IgD-negative memory B cell (primary cell): ENCODE data around the gene DDX54. TPM values are rescaled to one million over a fixed set of nuclear protein-coding genes. Genes with fewer than 3 reads are reported as not detected.

Source experiments
- H3K27ac Mint-ChIP-seq, 3 donors: one replicate each; pipeline ENCODE4 v1.8.0; 2020 to 2022; ENCODE audit warnings: mild to moderate bottlenecking in 3 of 3, mixed read lengths in 3 of 3, moderate library complexity in 1 of 3
- H3K27me3 Mint-ChIP-seq: one replicate; pipeline ENCODE4 v1.8.0; 2021; ENCODE audit warnings: mixed read lengths
- H3K36me3 Mint-ChIP-seq: one replicate; pipeline ENCODE4 v1.8.0; 2020; ENCODE audit warnings: mild to moderate bottlenecking, mixed read lengths
- H3K4me1 Mint-ChIP-seq, 3 donors: one replicate each; pipeline ENCODE4 v1.8.0; 2020 to 2022; ENCODE audit warnings: mixed read lengths in 3 of 3, mild to moderate bottlenecking in 1 of 3
- H3K4me3 Mint-ChIP-seq, 4 donors: one replicate each; pipeline ENCODE4 v1.8.0; 2020 to 2022; ENCODE audit warnings: mild to moderate bottlenecking in 4 of 4, mixed read lengths in 4 of 4, moderate library complexity in 3 of 4
- H3K9me3 Mint-ChIP-seq, 3 donors: one replicate each; pipeline ENCODE4 v1.8.0; 2020 to 2021; ENCODE audit warnings: mixed read lengths in 3 of 3, mild to moderate bottlenecking in 1 of 3
- polyA plus RNA-seq: library from polyadenylated mRNA; unstranded; fragments of 300-500 nt; fragmentation: Illumina TruSeq; gene quantifications from one replicate; pipeline ENCODE4 v1.2.3, GENCODE V29; 2021

Gene DDX54
- polyA plus RNA-seq, 1 donor from 2014 or later: 34.2 TPM

DNA sequence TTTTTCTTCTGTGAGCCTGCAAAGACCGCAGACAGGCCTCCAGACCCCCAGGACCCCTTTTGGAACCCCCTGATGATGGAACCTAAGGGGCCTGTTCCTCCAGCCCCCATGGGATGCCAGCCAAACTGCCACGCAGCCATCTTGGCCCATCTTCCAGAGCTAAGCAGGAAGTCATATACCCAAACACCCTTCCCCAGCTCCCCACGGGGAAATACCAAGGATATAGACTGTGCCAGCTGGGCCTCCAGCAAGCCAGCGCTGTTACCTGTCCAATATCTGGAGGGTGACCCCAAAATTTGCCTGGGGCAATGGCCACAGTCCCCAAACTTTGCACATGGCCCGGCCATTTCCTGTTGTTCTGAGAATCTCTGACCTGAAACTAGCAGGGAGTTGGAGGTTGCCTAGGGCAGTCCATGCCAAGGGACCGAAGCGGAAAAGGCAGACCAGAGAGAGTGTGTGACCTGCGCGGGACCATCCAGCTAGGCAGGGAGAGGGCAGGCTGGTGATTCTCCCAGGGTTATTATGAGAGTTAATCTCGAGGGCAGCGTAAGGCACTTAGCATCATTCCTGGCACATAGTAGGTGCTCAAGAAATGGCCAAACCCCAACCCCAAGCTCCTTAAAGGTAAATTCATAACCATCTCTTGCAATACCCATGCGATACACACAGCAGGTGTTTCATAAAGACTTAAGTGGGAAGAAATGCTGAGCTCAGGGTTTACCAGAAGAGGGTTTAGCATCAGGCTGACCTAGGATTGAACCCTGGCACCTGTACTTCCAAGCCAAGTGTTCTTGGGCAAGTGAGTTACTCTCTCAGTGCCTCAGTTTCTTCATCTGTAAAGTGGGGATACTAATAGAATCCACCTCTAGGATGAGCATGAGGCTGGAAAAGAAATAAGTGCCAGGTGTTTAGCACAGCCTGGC, 47.2 kb downstream of the DDX54 start:
- Mint-ChIP-seq H3K27ac (no peak overlapping the region), H3K36me3 (no peaks in the 10 kb centered on the region), H3K9me3 (peaks cover 0 to 1% (median 0%) of the 10 kb centered on the region in 3 donors), H3K4me1 (peaks cover 6 to 12% (median 7%) of the 10 kb centered on the region in 3 donors), H3K4me3 (no peak overlapping the region), H3K27me3 (peaks cover 13% of the 10 kb centered on the region)

DNA sequence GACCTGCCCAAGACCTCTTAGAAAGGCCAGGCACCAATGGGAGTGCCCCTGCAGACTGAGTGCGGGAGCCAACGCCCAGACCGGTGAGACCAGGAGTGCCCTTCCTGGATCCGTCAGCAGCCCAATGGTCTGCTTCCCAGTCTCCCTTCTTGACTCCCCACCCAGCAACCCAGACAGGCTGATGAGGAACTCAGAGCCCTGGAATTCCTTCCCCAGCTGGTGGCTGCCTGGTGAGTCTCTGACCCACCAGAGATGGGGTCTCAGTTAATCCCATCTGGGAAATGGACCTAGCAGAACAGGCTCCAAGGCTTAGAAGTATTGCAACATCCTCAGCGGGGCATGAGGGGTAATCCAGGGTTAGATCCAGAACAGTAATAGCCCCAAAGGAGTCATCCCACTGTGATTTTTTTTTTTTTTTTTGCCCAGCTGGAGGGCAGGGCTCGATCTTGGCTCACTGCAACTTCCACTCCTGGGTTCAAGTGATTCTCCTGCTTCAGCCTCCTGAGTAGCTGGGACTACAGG, 48.2 kb downstream of the DDX54 start:
- H3K9me3 Mint-ChIP-seq: peaks cover 0 to 1% (median 0%) of the 10 kb centered on the region in 3 donors
- no peaks in the 10 kb centered on the region for H3K36me3 Mint-ChIP-seq
- H3K27me3 Mint-ChIP-seq: peaks cover 13% of the 10 kb centered on the region
- peaks cover 4 to 6% (median 4%) of the 10 kb centered on the region in 3 donors for H3K4me1 Mint-ChIP-seq
- H3K4me3 Mint-ChIP-seq: peak overlapping the region in 1 of 4 donors; percentile 75
- H3K27ac Mint-ChIP-seq: no peak overlapping the region

DNA sequence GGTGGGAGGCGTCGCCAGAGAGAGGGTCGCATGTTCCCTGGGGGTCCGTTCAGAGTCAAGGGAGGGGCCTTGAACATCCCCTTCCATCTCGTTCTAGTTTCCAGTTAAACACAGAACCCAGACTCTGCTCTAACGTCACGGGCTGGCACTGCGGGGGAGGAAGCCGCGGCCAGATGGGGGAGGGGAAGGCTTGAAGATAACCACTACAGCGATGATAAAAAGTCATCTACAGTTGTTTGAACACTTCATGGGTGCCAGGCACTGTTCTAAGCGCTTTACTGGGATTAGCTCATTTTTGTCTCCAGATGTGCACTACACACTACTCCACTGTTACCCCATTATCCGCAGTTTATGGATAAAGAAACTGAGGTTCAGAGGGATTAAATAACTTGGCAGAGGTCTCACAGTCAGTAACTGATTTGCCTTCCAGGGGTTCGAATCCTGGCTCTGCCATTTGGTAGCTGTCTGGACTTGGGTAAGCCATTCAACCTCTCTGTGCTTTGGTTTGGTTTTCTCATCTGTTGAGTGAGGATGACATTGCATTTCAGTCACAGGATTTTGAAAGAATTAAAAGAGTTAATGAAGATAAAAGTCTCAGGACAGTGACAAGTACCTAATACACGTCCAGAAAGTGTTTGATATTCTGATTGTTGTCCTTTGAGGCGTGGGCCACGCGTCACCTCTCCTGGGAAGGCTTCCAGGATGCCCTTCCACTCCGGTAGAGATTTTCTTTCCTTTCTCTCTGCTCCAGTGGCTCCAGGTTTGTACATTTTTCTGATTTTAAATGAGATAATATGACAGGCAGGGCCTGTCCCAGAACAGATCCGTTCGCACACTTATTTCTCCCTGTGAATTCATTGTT, 48.9 kb downstream of the DDX54 start:
- peak overlapping the region in 2 of 3 donors; percentile 45 to 53 for H3K27ac Mint-ChIP-seq
- peaks cover 13% of the 10 kb centered on the region for H3K27me3 Mint-ChIP-seq
- H3K4me3 Mint-ChIP-seq: peak overlapping the region; percentile 23 to 75 (median 55)
- peaks cover 4 to 7% (median 6%) of the 10 kb centered on the region in 3 donors for H3K4me1 Mint-ChIP-seq
- H3K9me3 Mint-ChIP-seq: peaks cover 0 to 1% (median 0%) of the 10 kb centered on the region in 3 donors
- H3K36me3 Mint-ChIP-seq: no peaks in the 10 kb centered on the region

DNA sequence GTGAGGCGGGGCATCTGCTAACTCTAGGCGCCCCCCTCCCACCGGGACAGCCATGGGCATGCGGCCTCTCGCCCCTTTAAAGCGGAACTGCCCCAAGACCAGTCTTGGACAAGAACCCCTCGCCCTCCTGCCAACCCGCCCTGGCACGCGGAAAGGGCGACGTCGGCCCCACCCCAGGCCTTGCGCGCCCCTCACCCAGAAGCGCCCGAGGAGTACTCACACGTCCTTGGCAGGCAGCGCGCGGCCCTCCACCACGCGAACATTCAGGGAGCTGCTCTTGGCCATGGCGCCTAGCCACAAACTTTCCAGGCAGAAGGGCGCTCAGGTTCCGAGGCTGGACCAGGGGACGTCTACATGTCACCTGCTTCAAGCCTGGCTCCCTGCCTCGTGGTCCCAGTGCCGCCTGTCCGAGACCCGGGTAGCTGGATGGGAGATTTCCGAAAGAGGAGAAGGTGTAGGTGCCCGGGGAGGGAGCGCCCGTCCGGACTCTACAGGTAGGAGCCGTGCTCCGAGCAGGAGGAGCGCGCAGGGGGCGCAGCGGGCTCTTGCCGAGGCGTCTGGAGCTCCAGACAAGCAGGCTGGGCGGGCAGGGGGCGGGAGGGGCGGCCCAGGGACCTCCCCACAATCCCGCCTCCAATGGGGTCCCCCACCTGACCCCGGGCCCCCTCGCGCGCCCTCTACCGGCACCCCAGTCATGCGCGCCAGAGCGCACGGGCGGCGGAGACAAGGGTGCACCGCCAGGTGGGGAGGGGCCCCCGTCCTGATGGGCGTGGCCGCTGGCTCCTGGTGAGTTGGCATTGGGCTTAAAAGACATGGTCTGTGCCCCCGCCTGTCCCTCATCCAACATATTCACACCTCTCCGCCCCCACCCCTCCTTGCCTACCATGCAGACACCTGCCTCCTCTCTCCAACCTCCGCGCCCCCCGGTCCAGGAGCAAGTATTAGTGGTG, 49.8 kb downstream of the DDX54 start, which contains the start of gene RASAL1:
TSS of gene RASAL1 (minus strand) at position 584 of the 950 bp plus-strand sequence. CDS start at position 285, 299 bp downstream.
- peaks cover 13% of the 10 kb centered on the region for H3K27me3 Mint-ChIP-seq
- H3K27ac Mint-ChIP-seq: peak within 1 kb of the TSS in 2 of 3 donors; percentile 45 to 53
- H3K36me3 Mint-ChIP-seq: no peaks in the 10 kb centered on the region
- peaks cover 5 to 11% (median 6%) of the 10 kb centered on the region in 3 donors for H3K4me1 Mint-ChIP-seq
- peaks cover 0 to 1% (median 0%) of the 10 kb centered on the region in 3 donors for H3K9me3 Mint-ChIP-seq
- H3K4me3 Mint-ChIP-seq: peak within 1 kb of the TSS; percentile 23 to 75 (median 55)

DNA sequence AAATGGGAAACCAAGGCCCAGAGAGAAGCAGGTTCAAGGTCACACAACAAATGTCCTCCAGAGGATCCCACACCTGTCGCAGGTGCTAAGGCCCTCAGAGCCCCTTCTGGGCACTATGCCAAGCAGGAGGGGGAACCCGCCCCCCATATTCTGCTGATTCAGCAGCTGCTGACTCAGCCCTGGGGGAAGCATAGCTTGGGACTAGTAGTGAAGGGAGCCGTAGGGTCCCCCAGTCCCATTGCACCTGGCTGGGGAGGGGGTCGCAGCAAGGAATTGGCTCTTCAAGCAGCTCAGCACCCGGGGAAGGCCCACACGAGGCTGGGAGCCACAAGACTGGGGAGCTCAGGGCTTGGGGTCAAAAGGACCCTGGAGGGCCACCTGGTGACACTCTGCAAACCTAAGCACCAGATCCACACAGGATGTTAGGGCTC, 50.7 kb downstream of the DDX54 start:
- Mint-ChIP-seq H3K9me3 (peaks cover 0 to 1% (median 0%) of the 10 kb centered on the region in 3 donors), H3K27ac (no peak overlapping the region), H3K4me1 (peaks cover 5 to 18% (median 10%) of the 10 kb centered on the region in 3 donors), H3K36me3 (no peaks in the 10 kb centered on the region), H3K4me3 (no peak overlapping the region), H3K27me3 (peaks cover 13% of the 10 kb centered on the region)

DNA sequence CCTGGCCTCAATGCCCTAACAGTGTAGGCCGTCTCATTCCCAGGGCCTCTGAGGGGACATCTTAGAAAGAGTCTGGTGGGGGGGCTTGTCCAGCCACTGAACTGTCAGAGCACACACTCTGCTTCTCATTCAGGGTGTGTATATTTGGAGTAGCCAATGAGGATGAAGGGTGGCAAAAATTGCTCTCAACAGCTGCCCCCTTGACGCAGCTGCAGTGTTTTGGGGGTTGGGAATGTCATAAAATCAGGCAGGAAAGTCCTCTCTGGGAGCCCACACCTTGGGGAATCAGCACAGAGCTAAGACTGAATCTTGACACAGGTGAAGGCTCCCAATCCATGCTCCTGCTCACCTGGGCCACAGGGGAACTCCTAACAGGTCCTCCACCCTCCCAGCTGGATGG, 51.2 kb downstream of the DDX54 start:
- peaks cover 13% of the 10 kb centered on the region for H3K27me3 Mint-ChIP-seq
- peak overlapping the region in 1 of 4 donors; percentile 52 for H3K4me3 Mint-ChIP-seq
- H3K36me3 Mint-ChIP-seq: no peaks in the 10 kb centered on the region
- peaks cover 8 to 22% (median 15%) of the 10 kb centered on the region in 3 donors for H3K4me1 Mint-ChIP-seq
- no peak overlapping the region for H3K27ac Mint-ChIP-seq
- H3K9me3 Mint-ChIP-seq: peaks cover 0 to 1% (median 0%) of the 10 kb centered on the region in 3 donors

DNA sequence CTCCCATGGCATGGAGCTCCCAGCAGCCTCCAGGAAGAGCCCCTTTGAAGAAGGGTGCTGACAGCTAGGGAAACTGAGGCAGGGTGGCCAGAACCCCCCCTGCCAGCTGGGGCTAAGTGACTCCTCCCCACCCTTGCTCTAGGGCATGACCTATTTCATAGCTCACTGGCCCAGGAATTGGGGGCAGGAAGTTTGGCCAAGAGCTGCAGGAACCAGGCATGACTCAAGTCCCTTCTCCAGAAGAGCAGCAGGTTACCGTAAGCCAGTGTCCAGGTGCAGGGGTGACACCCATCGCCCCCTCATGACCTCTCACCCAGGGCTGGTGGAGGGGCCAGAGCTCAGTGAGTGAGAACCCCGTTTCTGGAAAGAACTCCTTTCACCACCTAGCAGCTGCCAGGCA, 51.6 kb downstream of the DDX54 start:
- Mint-ChIP-seq H3K9me3 (peaks cover 0 to 1% (median 0%) of the 10 kb centered on the region in 3 donors), H3K36me3 (no peaks in the 10 kb centered on the region), H3K4me1 (peaks cover 8 to 24% (median 15%) of the 10 kb centered on the region in 3 donors), H3K4me3 (no peak overlapping the region), H3K27ac (no peak overlapping the region), H3K27me3 (peaks cover 13% of the 10 kb centered on the region)

DNA sequence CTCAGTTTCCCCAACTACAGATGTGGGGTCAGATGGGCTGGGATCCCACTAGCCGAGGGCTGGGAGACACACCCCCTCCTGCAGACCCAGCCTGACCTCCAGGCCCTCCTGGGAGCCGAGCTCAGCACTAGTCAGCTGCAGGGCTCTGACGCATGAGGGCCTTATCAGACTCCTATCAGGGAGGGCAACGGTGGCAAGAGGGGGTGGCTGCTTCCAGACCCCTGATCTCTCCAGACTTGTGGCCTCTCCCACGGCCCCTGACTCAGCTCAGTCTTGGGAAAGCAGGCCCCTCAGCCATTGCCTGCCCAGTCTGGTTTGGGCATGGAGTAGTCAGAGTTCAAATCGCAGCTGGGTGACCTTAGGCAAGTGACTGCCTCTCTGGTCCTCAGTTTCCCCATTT, 52.2 kb downstream of the DDX54 start:
- H3K27ac Mint-ChIP-seq: no peak overlapping the region
- no peaks in the 10 kb centered on the region for H3K36me3 Mint-ChIP-seq

DNA sequence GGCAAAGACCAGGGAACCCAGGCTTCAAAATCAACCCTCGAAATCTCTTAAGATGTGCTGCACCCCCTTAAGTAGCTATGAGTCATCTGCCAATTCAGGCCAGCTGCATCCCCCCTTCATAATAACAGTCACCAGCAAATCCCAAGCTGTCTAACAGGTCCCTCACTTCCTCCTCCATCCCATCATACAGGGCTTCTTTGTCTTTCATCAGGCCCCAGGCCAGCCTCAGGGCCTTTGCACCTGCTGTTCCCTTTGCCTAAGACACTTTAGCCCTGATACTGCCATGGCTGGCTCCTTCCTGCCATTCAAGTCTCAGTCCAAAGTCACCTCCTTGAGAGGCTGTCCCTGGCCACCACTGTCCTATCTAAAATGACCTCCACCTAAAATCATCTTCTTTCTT, 53.7 kb downstream of the DDX54 start:
- Mint-ChIP-seq H3K4me3 (peak overlapping the region in 2 of 4 donors; percentile 36 to 50), H3K27ac (peak overlapping the region in 1 of 3 donors; percentile 23), H3K4me1 (peaks cover 8 to 27% (median 14%) of the 10 kb centered on the region in 3 donors), H3K27me3 (peaks cover 11% of the 10 kb centered on the region), H3K36me3 (no peaks in the 10 kb centered on the region), H3K9me3 (peaks cover 0 to 1% (median 0%) of the 10 kb centered on the region in 3 donors)

More for the DNA sequence above, 52.2 kb downstream of the DDX54 start:
- H3K27me3 Mint-ChIP-seq: peaks cover 13% of the 10 kb centered on the region
- H3K4me1 Mint-ChIP-seq: peaks cover 8 to 27% (median 15%) of the 10 kb centered on the region in 3 donors
- peaks cover 0 to 1% (median 0%) of the 10 kb centered on the region in 3 donors for H3K9me3 Mint-ChIP-seq
- H3K4me3 Mint-ChIP-seq: no peak overlapping the region

DNA sequence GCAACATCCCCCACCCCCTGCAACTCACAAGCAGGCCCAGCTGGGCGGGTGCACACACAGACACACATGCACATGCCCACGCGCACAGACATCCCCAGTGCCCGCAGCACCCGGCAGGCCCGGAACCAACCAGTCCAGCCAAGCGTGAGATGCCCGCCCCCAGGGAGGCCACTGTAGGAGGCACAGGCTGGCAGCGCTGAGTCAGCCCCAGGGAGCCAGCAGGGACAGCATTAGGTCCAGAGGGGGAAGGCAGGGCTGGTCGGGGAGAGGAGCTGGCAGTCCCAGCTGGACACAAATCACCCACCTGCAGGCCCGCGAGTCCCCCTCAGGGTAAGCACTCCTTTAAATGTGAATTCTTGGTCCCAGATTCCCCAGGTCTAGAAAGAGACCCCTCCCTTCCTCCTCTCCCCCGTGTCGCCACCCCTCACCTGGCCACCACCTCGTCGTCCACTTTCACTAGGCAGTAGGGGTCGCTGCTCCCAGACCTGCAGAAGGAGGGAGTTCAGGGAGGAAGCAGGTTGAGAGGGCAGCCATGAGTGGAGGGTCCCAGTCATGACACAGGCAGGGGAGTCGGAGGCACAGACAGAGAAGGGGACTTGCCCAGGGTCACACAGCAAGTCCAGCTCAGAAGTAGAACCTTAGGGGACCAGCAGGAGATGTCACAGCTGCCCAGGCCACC, 54.7 kb downstream of the DDX54 start:
- H3K9me3 Mint-ChIP-seq: peaks cover 0 to 1% (median 0%) of the 10 kb centered on the region in 3 donors
- H3K36me3 Mint-ChIP-seq: no peaks in the 10 kb centered on the region
- H3K27ac Mint-ChIP-seq: peak overlapping the region in 1 of 3 donors; percentile 81
- H3K27me3 Mint-ChIP-seq: peaks cover 4% of the 10 kb centered on the region
- peak overlapping the region in 2 of 4 donors; percentile 75 to 88 for H3K4me3 Mint-ChIP-seq
- H3K4me1 Mint-ChIP-seq: peaks cover 8 to 21% (median 12%) of the 10 kb centered on the region in 3 donors

DNA sequence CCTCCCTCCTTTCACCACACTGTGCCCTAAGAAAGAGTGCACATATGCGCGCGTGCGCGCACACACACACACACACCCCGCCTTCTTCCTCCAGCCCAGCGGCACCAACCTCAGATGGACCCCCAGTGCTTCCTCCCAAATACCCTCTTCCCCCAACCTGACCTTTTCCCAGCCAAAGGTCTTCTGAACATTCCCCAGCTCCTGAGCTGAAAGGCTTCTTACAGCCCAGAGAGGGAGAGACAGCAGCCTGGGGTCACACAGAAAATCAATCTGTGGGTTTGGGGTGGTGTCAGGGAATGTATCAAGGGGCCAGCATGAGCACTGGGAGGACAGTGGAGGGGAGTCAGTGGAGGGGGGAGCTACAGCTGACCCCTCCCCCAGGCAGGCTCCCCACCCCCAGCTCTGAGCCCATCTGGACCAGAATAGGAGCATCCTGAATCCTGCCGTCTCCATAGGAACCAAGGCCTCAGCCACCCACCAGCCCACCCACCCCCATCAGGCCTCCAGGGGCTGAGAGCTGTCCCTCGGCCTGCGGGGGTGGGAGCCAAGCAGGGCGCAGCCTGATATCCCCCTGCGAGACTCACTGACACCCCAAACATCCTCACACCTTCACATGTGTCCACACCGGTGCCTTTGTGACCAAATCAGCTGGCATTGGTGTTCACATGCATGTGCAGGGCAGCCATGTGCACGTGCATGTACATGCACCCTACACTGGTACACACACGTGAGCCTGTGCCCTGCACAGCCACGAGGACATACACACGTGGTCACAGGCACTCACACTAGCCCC, 55.4 kb downstream of the DDX54 start:
- H3K4me3 Mint-ChIP-seq: peak overlapping the region in 2 of 4 donors; percentile 75 to 88

More for the DNA sequence above, 55.4 kb downstream of the DDX54 start:
- no peaks in the 10 kb centered on the region for H3K27me3 Mint-ChIP-seq
- H3K9me3 Mint-ChIP-seq: no peaks in the 10 kb centered on the region
- H3K4me1 Mint-ChIP-seq: peaks cover 8 to 21% (median 12%) of the 10 kb centered on the region in 3 donors
- H3K36me3 Mint-ChIP-seq: no peaks in the 10 kb centered on the region
- H3K27ac Mint-ChIP-seq: peak overlapping the region in 2 of 3 donors; percentile 81 to 92
